Lung (tissue), 12 donors: ENCODE data around the gene SPRR2G. TPM values are rescaled to one million over a fixed set of nuclear protein-coding genes. Genes with fewer than 3 reads are reported as not detected.
"Not testable (repeated sequence)": the region's sequence is repeated elsewhere in the genome, so short reads cannot be mapped to it uniquely, and the experiment has no call there.

Source experiments
- ATAC-seq: fragments of 200-7000 bp; cut with Tn5 transposase; one replicate; pipeline ENCODE4 v1.9.1; 2020; ENCODE audit warnings: moderate number of reproducible peaks; ENCODE audit not compliant: insufficient read depth, low FRiP score
- DNase-seq, 3 donors: peaks; one replicate each; pipeline ENCODE4 v3.0.0-alpha.2; 2013 to 2017
- H3K27ac ChIP-seq, 2 donors: one replicate each; pipeline ENCODE4 v1.5.1; 2013; ENCODE audit warnings: mild to moderate bottlenecking in 2 of 2, moderate library complexity in 2 of 2, control low read depth in 1 of 2, inconsistent platforms in 1 of 2, low read depth in 1 of 2, low read length in 1 of 2
- H3K27me3 ChIP-seq, 3 donors: one replicate each; pipeline ENCODE4 v1.5.1; 2013; ENCODE audit warnings: low read length in 2 of 3; ENCODE audit not compliant: control insufficient read depth in 3 of 3, insufficient read depth in 3 of 3
- H3K36me3 ChIP-seq, 4 donors: one replicate each; pipeline ENCODE4 v1.5.1; 2013; ENCODE audit warnings: low read length in 4 of 4, mild to moderate bottlenecking in 1 of 4, moderate library complexity in 1 of 4; ENCODE audit not compliant: control insufficient read depth in 4 of 4, insufficient read depth in 4 of 4
- H3K4me1 ChIP-seq, 5 donors: one replicate each; pipeline ENCODE4 v1.5.1; 2013; ENCODE audit warnings: low read length in 5 of 5, mild to moderate bottlenecking in 2 of 5, moderate library complexity in 1 of 5; ENCODE audit not compliant: control insufficient read depth in 5 of 5, insufficient read depth in 5 of 5
- H3K4me3 ChIP-seq: one replicate; pipeline ENCODE4 v1.5.1; 2013; ENCODE audit warnings: mild to moderate bottlenecking, control low read depth, moderate library complexity
- H3K9ac ChIP-seq, 2 donors: one replicate each; pipeline ENCODE4 v1.5.1; 2013; ENCODE audit warnings: low read length in 2 of 2, control low read depth in 1 of 2; ENCODE audit not compliant: insufficient read depth in 1 of 2
- H3K9me3 ChIP-seq, 4 donors: one replicate each; pipeline ENCODE4 v1.5.1; 2013; ENCODE audit warnings: low read length in 3 of 4, mild to moderate bottlenecking in 1 of 4, moderate library complexity in 1 of 4; ENCODE audit not compliant: control insufficient read depth in 4 of 4, insufficient read depth in 3 of 4
- CTCF ChIP-seq: IDR thresholded peaks from 2 replicates; pipeline ENCODE4 v1.5.1; 2012; ENCODE audit warnings: mild to moderate bottlenecking; ENCODE audit errors: control extremely low read depth, extremely low read depth
- whole genome bisulfite sequencing, 2 donors: extraction: QIAGEN DNeasy Blood & Tissue Kit; methylation state at CpG; one replicate each; pipeline ENCODE4 v1.1.7; 2013; 5-methylcytosine and 5-hydroxymethylcytosine counted together
- polyA plus RNA-seq, 2 donors: library from polyadenylated mRNA; stranded (reverse); fragments of 200-250 nt; gene quantifications; one replicate each; pipeline ENCODE4 v1.2.1, GENCODE V29; 2013
- total RNA-seq, 2 donors: library from RNA; depleted of rRNA in 1 of 2; stranded (reverse); fragments of >200 nt in 1 of 2; gene quantifications; one replicate each; pipeline ENCODE4 v1.2.1, GENCODE V29; 2014 to 2021
- donor health status: control.
- donor health status: control.
- donor health status: Bipolar disorder and iron deficiency.
- donor health status: healthy.
- donor health status: DM: yes; HTN: yes; CAD: no.

Gene SPRR2G
- total and polyA plus RNA-seq, 4 donors = not detected

GRCh38 chr1:153192697-153193096 is 42.0 kb upstream of the SPRR2G start:
- DNase-seq (no peak), ATAC-seq (no peak)
- no peak overlapping the region for H3K9ac ChIP-seq
- no peak for TF ChIP-seq CTCF
- H3K27ac ChIP-seq = no peak overlapping the region
- no peaks in the 10 kb centered on the region for H3K4me1 ChIP-seq
- 23 to 32% methylated on average over 3 of the region's 3 CpGs for WGBS, 2 donors
- H3K36me3 ChIP-seq = no peaks in the 10 kb centered on the region
- no peaks in the 10 kb centered on the region for H3K27me3 ChIP-seq
- peaks cover 0 to 3% (median 0%) of the 10 kb centered on the region in 4 donors for H3K9me3 ChIP-seq
- no peak overlapping the region for H3K4me3 ChIP-seq

GRCh38 chr1:153190373-153190772 is 39.7 kb upstream of the SPRR2G start:
- Histone ChIP-seq H3K4me3 (no peak overlapping the region), H3K9me3 (peaks cover 0 to 1% (median 0%) of the 10 kb centered on the region in 4 donors), H3K36me3 (no peaks in the 10 kb centered on the region), H3K27ac (no peak overlapping the region), H3K27me3 (no peaks in the 10 kb centered on the region), H3K9ac (no peak overlapping the region), H3K4me1 (no peaks in the 10 kb centered on the region)
- WGBS, 2 donors = 14% methylated on average over 3 of the region's 3 CpGs
- TF ChIP-seq CTCF = no peak
- no peak for ATAC-seq
- DNase-seq = no peak

- not testable (repeated sequence) for DNase-seq, H3K9ac ChIP-seq, ATAC-seq, H3K9me3 ChIP-seq, H3K4me3 ChIP-seq, H3K36me3 ChIP-seq, H3K27me3 ChIP-seq, H3K27ac ChIP-seq, H3K4me1 ChIP-seq
- WGBS, 2 donors = 75 to 82% methylated on average over 4 of the region's 4 CpGs
Observed at GRCh38 chr1:153188301-153188700, 37.6 kb upstream of the SPRR2G start.

- Histone ChIP-seq H3K36me3 (no peaks in the 10 kb centered on the region), H3K4me3 (no peak overlapping the region), H3K9ac (no peak overlapping the region), H3K4me1 (no peaks in the 10 kb centered on the region), H3K27ac (no peak overlapping the region), H3K9me3 (no peaks in the 10 kb centered on the region), H3K27me3 (peaks cover 0 to 5% (median 0%) of the 10 kb centered on the region in 3 donors)
- 75 to 83% methylated on average over 4 of the region's 4 CpGs for WGBS, 2 donors
- DNase-seq (no peak), ATAC-seq (no peak)
- no peak for TF ChIP-seq CTCF
Observed at GRCh38 chr1:153180556-153180955, 29.9 kb upstream of the SPRR2G start.
